Measurements from ENCODE around the gene KCNT2. TPM values are rescaled to one million over a fixed set of nuclear protein-coding genes. Genes with fewer than 3 reads are reported as not detected.

The KCNT2 gene
- total and polyA plus RNA-seq, 2 donors (not counting 3 experiments of a cell fraction or from before 2014, with no cell fraction given): 0.46 to 1.6 TPM

- peak; percentile 58 for TF ChIP-seq FOS (IDR thresholded peaks at IDR 0.05; ENCODE audit: borderline replicate concordance, insufficient read depth, low read length)
- no peak for TF ChIP-seq GATA2 (IDR thresholded peaks at IDR 0.05; ENCODE audit: insufficient read depth, insufficient read length, low read depth, low read length)
- no peak for TF ChIP-seq MAX (IDR thresholded peaks at IDR 0.05; ENCODE audit: insufficient read depth, insufficient read length)
- no peak for TF ChIP-seq POLR2AphosphoS5 (IDR thresholded peaks at IDR 0.05; ENCODE audit: insufficient read depth, low read depth, low read length)
- no peak for TF ChIP-seq JUN (IDR thresholded peaks at IDR 0.05; ENCODE audit: borderline replicate concordance, insufficient read depth, insufficient read length, low read depth)
- H3K9ac ChIP-seq (replicated peaks; ENCODE audit: extremely low read depth, insufficient read depth, low read length): peak overlapping the region; percentile 9
- no peak overlapping the region for H2AFZ ChIP-seq (ENCODE audit: low read depth, low read length)
- dilution Hi-C loops (cut with MboI; ENCODE audit: extremely low pct_ligation_motif_present, low sequenced_read_pairs): no loop called here
- H4K20me1 ChIP-seq (replicated peaks; ENCODE audit: control insufficient read depth, extremely low read depth, insufficient read depth, low read length): no peaks in the 10 kb centered on the region
- intact Hi-C loops (cut with micrococcal nuclease): loop anchor here (2.0 kb wide), 1 partner anchor 42 kb away; no protein-coding TSS in a partner anchor
- H3K9me1 ChIP-seq (replicated peaks; ENCODE audit: control insufficient read depth, extremely low read depth, insufficient read depth, low read length): no peaks in the 10 kb centered on the region
- DNase-seq (ENCODE audit: low read depth, low spot score): peak; percentile 65
- H3K36me3 ChIP-seq (ENCODE audit: control insufficient read depth in 2 of 2, extremely low read depth in 1 of 2, insufficient read depth in 2 of 2, low read length in 2 of 2): no peaks in the 10 kb centered on the region
- no peaks in the 10 kb centered on the region for H3K9me3 ChIP-seq (replicated peaks; ENCODE audit: control insufficient read depth, insufficient read depth, low read length)
- no peaks in the 10 kb centered on the region for H3K27me3 ChIP-seq (ENCODE audit: control insufficient read depth in 2 of 2, insufficient read depth in 2 of 2, low read length in 2 of 2)
- peak; percentile 62 for FAIRE-seq
- H3K79me2 ChIP-seq (ENCODE audit: control insufficient read depth, insufficient read depth, low read length): no peaks in the 10 kb centered on the region
- H3K4me2 ChIP-seq (ENCODE audit: insufficient read depth, low read length): peak overlapping the region; percentile 81
- no TSS peak for BruUV-seq (replicated peaks)
- peak overlapping the region; percentile 7 for H3K27ac ChIP-seq (ENCODE audit: insufficient read depth, low read depth, low read length)
- ChIA-PET CTCF (interaction anchor here (2.7 kb wide), 1 partner anchor 11 kb away, joined by 14 read pairs; no protein-coding TSS in a partner anchor), POLR2A (no interaction called here)
- peaks cover 11% of the 10 kb centered on the region for H3K4me1 ChIP-seq (ENCODE audit: control insufficient read depth, extremely low read depth, insufficient read depth, low read length)
- no peak overlapping the region for H3K4me3 ChIP-seq (replicated peaks in 1 of 3; ENCODE audit: insufficient read depth in 1 of 3, low read depth in 1 of 3, low read length in 3 of 3)
Observed at GRCh38 chr1:196366817-196367495, 241.3 kb downstream of the KCNT2 start.

GRCh38 chr1:196361112-196361714 lies 247.0 kb downstream of the KCNT2 start:
- H3K9ac ChIP-seq (replicated peaks; ENCODE audit: extremely low read depth, insufficient read depth, low read length): no peak overlapping the region
- BruUV-seq (replicated peaks): no TSS peak
- no peaks in the 10 kb centered on the region for H4K20me1 ChIP-seq (replicated peaks; ENCODE audit: control insufficient read depth, extremely low read depth, insufficient read depth, low read length)
- no peaks in the 10 kb centered on the region for H3K36me3 ChIP-seq (ENCODE audit: control insufficient read depth in 2 of 2, extremely low read depth in 1 of 2, insufficient read depth in 2 of 2, low read length in 2 of 2)
- no peaks in the 10 kb centered on the region for H3K79me2 ChIP-seq (ENCODE audit: control insufficient read depth, insufficient read depth, low read length)
- no peaks in the 10 kb centered on the region for H3K9me1 ChIP-seq (replicated peaks; ENCODE audit: control insufficient read depth, extremely low read depth, insufficient read depth, low read length)
- TF ChIP-seq CTCF (IDR thresholded peaks at IDR 0.05; ENCODE audit: extremely low read depth in 1 of 2, insufficient read depth in 1 of 2, low read depth in 1 of 2, low read length in 2 of 2) (no peak), POLR2A (IDR thresholded peaks at IDR 0.05; ENCODE audit: low read depth, low read length) (no peak), FOS (IDR thresholded peaks at IDR 0.05; ENCODE audit: borderline replicate concordance, insufficient read depth, low read length) (no peak), GATA2 (IDR thresholded peaks at IDR 0.05; ENCODE audit: insufficient read depth, insufficient read length, low read depth, low read length) (no peak), JUN (IDR thresholded peaks at IDR 0.05; ENCODE audit: borderline replicate concordance, insufficient read depth, insufficient read length, low read depth) (no peak), POLR2AphosphoS5 (IDR thresholded peaks at IDR 0.05; ENCODE audit: insufficient read depth, low read depth, low read length) (no peak), MYC (IDR thresholded peaks at IDR 0.05; ENCODE audit: low read depth, low read length) (no peak), EZH2 (IDR thresholded peaks at IDR 0.05; ENCODE audit: borderline replicate concordance, low read depth, low read length, severe bottlenecking) (no peak), MAX (IDR thresholded peaks at IDR 0.05; ENCODE audit: insufficient read depth, insufficient read length) (no peak)
- CTCF ChIA-PET: no interaction called here
- no peak overlapping the region for H2AFZ ChIP-seq (ENCODE audit: low read depth, low read length)
- no peaks in the 10 kb centered on the region for H3K27me3 ChIP-seq (ENCODE audit: control insufficient read depth in 2 of 2, insufficient read depth in 2 of 2, low read length in 2 of 2)
- no peak overlapping the region for H3K4me3 ChIP-seq (replicated peaks in 1 of 3; ENCODE audit: insufficient read depth in 1 of 3, low read depth in 1 of 3, low read length in 3 of 3)
- H3K4me2 ChIP-seq (ENCODE audit: insufficient read depth, low read length): no peak overlapping the region
- intact Hi-C loops (cut with micrococcal nuclease) (no loop called here), dilution Hi-C loops (cut with MboI; ENCODE audit: extremely low pct_ligation_motif_present, low sequenced_read_pairs) (no loop called here)
- POLR2A ChIA-PET: no interaction called here
- no peaks in the 10 kb centered on the region for H3K9me3 ChIP-seq (replicated peaks; ENCODE audit: control insufficient read depth, insufficient read depth, low read length)
- no peaks in the 10 kb centered on the region for H3K4me1 ChIP-seq (ENCODE audit: control insufficient read depth, extremely low read depth, insufficient read depth, low read length)
- FAIRE-seq (no peak), DNase-seq (ENCODE audit: low read depth, low spot score) (no peak)
- H3K27ac ChIP-seq (ENCODE audit: insufficient read depth, low read depth, low read length): no peak overlapping the region
